GM18511 (cell line): ENCODE data around the gene FGF22.
"Not testable (repeated sequence)": the region's sequence is repeated elsewhere in the genome, so short reads cannot be mapped to it uniquely, and the experiment has no call there.

Source experiments
- ATAC-seq: cut with Tn5 transposase; IDR thresholded peaks from one replicate; pipeline ENCODE4 v1.9.1; 2021; ENCODE audit warnings: mild to moderate bottlenecking, moderate library complexity; ENCODE audit not compliant: unreplicated experiment

Gene FGF22

GRCh38 chr19:607301-608154 is 32.2 kb upstream of the FGF22 start:
- no peak for ATAC-seq

GRCh38 chr19:608155-609003 is 31.3 kb upstream of the FGF22 start:
- ATAC-seq, result no peak

- no peak for ATAC-seq
Observed at GRCh38 chr19:609004-609346, 30.7 kb upstream of the FGF22 start.

- ATAC-seq, result peak; percentile 49
Observed at GRCh38 chr19:610071-610800, 29.4 kb upstream of the FGF22 start.

- peak; percentile 59 for ATAC-seq
Observed at GRCh38 chr19:610801-611480, 28.7 kb upstream of the FGF22 start.

GRCh38 chr19:611481-611868 is 28.2 kb upstream of the FGF22 start:
- no peak for ATAC-seq

GRCh38 chr19:612941-613340 is 26.7 kb upstream of the FGF22 start:
- no peak for ATAC-seq

- no peak for ATAC-seq
Observed at GRCh38 chr19:613732-614567, 25.7 kb upstream of the FGF22 start.

- ATAC-seq, result no peak
Observed at GRCh38 chr19:615619-616018, 24.1 kb upstream of the FGF22 start.

- ATAC-seq, result no peak
Observed at GRCh38 chr19:616062-616700, 23.5 kb upstream of the FGF22 start.

- ATAC-seq, result no peak
Observed at GRCh38 chr19:616747-617526, 22.7 kb upstream of the FGF22 start.

- no peak for ATAC-seq
Observed at GRCh38 chr19:617551-618246, 22.0 kb upstream of the FGF22 start.

GRCh38 chr19:618247-618619 is 21.4 kb upstream of the FGF22 start:
- ATAC-seq, result no peak

GRCh38 chr19:618674-619285 is 20.9 kb upstream of the FGF22 start:
- no peak for ATAC-seq

GRCh38 chr19:619286-620002 is 20.2 kb upstream of the FGF22 start:
- no peak for ATAC-seq

GRCh38 chr19:620166-620862 is 19.4 kb upstream of the FGF22 start:
- ATAC-seq, result no peak

- ATAC-seq, result not testable (repeated sequence)
Observed at GRCh38 chr19:621191-621590, 18.5 kb upstream of the FGF22 start.
